Limb (tissue), 2 donors: ENCODE measurements around the gene SDF2L1.
"Not testable (repeated sequence)": the region's sequence is repeated elsewhere in the genome, so short reads cannot be mapped to it uniquely, and the experiment has no call there.

Experiments used
- DNase-seq, 2 donors: peaks; one replicate each; pipeline ENCODE4 v3.0.0-alpha.2; 2016; ENCODE audit errors: extremely low spot score in 2 of 2

The SDF2L1 gene

DNA sequence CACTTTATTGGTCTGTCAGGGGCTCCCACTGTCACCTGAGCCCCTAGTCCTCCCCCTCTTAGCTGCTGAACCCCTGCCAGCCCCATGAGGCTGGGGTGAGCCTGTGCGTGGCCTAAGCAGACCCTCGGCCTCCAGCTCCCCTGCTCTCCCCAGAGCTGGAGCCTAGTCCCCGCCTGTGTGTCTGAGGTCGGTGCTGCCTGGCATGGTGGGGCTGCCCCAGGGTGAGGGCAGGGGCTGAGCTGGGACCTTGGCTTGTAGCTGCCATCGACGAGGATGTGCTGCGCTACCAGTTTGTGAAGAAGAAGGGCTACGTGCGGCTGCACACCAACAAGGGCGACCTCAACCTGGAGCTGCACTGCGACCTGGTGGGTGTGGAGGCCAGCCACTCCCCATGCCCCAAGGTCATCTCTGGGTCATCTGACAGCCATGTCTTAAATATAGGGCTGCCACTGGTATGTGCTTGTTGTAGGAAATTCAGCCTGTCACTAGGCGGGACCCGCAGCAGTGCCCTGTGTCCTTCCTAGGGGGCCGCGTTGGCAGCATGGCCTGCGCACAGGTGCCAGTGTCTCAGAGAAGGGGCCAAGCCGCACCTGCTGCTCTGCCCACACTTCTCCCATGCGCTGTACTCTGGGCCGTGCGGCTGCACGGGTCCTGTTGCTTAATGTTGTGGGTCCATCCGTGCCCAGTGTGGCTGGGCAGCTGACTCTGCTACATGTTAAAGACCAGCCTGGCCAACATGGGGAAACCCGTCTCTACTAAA, 44.7 kb downstream of the SDF2L1 start:
- no peak for DNase-seq

DNA sequence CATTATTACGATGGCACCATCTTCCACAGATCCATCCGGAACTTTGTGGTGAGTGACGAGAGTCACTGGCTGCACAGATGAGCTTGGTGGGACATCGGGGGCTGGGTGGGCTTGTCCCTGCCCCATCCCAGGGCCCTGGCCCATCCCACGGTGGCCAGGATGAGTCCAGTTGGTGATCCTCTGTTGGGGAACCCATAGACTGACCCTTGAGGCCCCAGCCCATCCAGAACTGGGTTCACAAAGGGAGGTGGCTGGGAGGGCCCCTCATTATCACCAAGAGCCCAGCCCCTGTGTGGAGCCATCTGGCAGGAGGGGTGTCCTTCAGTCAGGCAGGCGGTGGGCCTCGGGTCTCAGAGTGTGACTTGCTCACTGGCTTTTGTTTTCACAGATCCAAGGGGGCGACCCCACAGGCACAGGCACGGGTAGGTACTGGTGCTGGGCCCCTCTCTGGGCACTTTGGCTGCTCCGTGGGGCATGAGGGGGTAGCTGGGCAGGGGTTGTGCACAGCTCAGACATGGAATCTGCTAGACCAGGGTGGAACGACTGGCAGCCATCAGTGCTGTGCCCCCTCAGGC, 45.7 kb downstream of the SDF2L1 start:
- no peak for DNase-seq

GRCh38 chr22:21688341-21688705, 46.2 kb downstream of the SDF2L1 start:
- DNase-seq = no peak

GRCh38 chr22:21688706-21689381, 46.7 kb downstream of the SDF2L1 start:
- DNase-seq = no peak

DNA sequence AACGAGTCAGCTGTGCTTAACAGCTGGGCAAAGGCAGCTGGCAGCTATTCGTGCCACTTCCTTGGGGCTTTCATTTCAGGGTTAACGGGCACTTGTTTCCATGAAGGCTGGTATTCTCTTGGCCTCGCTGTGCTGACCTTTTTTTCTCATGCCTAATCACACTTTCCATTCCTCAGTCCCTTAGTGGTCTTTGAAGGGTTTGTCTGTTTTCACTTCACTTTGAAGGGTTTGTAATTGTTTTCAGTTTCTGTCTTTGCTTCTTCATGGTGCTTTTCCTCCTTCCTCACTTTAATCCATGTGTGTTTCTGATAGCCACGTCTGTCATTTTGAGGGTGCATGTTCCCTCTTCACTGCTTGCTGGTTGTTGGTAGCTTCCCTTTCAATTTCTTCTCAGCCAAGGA, 48.3 kb downstream of the SDF2L1 start:
- DNase-seq = no peak

DNA sequence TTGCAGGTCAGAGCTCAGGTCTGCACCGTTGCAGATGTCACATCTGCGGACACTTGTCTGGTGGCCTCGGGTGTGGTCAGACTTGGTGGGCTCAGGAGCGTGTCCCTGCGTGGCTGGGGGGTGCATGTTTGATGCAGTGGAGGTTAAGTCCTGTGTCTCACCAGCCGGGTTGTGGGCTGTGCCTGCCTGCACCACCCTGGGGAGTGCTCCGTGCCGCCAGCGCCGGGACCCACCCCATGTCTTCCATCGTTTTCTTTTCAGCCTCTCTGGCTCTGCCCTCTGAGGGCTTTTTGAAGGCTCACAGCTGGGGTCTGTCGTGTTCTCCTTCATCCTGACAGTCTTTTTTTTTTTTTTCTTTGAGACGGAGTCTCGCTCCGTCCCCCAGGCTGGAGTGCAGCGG, 49.7 kb downstream of the SDF2L1 start:
- DNase-seq = no peak

DNA sequence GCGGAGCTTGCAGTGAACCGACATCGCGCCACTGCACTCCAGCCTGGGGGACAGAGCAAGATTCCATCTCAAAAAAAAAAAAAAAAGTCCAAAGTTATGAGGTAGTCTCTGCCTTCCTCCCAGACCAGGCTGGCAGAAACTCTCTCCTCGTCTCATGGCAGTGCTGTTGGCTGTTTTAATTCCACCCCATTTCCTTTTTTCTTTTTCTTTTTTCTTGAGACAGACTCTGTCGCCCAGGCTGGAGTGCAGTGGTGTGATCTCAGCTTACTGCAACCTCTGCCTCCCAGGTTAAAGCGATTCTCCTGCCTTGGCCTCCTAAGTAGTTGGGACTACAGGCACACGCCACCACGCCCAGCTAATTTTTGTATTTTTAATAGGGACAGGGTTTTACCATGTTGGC, 50.8 kb downstream of the SDF2L1 start:
- not testable (repeated sequence) for DNase-seq

DNA sequence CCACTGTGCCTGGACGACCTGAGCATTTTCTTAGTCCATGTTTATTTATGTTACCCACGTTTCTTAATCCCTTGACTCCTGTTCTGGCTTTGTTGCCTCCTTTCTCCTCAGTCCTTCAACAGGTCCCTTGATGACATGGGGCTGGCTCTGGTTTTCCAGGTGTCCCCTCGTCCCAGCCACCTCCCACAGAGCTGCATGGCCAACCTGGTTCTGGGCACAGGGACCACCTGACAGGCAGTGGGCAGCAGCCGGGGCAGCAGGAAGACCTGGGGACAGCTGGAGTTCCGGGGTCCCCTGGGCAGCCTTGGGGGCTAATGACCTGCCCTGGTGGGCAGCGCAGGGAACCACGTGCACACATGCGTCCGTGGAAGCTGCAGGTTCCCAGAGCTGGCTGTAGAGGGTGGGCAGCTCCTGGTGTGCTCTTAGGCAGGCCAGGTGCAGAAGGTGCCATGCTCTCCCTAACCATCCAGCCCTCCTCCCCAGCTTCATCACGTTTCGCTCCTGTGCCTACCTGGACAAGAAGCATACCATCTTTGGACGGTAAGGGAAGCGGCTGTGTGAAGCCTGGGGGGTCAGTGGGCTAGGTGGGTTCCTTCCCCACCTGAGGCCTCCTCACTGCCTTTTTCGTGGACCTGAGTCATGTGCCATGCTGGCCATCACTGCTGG, 51.4 kb downstream of the SDF2L1 start:
- DNase-seq = no peak
